Inflammatory macrophage treated with lipopolysaccharide for 1 hour (primary cell): ENCODE results near the gene NELFB.
A peak's percentile ranks its signal among the peaks of the same experiment; 100 is the strongest.

Experiments used
- DNase-seq, 2 donors: peaks; one replicate each; pipeline ENCODE4 v3.0.0-alpha.2; 2020 to 2022

The NELFB gene

DNA sequence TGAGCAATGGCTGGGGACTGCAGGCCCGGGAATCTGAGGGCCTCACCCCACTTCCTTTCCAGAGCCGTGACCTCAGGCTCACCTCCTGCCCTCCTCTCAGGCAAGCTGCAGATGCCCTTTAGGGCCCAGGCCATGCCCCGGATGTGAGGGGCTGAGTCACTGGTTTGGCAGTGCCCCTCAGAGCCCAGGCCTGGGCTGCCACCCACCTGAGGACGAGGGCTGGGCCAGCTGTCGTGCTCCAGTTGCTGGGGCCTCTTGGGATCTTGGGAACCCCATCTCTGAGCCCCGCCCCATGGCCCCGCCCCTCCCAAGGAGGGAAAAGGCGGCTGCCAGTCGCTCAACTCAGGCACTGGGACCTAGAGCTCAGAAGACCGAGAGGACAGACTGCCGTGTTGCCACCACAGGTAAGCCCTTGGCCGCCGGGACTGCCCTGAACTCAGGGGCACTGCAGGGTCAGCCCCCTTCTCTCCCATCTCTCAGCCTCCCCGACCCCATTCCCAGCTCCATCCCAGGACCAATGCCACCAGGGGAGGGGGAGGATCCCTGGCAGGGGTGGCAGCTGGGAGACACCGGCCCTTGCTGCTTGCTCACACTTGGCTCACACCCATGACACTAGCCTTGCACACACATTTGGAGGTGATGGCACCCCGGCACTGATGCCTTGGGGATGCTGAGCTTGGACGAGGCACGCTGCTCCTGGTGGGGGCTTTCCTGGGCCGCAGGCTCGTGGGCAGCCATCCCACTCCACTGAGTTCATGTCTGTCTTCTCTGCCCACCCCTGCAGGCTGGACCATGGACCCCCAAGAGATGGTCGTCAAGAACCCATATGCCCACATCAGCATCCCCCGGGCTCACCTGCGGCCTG lies 30.1 kb upstream of the NELFB start, which contains the start of gene CYSRT1:
TSS of gene CYSRT1 (plus strand) at position 345 of the 865 bp plus-strand sequence. CDS start at position 793, 448 bp downstream.
- peak in 1 of 2 donors; percentile 21 for DNase-seq

DNA sequence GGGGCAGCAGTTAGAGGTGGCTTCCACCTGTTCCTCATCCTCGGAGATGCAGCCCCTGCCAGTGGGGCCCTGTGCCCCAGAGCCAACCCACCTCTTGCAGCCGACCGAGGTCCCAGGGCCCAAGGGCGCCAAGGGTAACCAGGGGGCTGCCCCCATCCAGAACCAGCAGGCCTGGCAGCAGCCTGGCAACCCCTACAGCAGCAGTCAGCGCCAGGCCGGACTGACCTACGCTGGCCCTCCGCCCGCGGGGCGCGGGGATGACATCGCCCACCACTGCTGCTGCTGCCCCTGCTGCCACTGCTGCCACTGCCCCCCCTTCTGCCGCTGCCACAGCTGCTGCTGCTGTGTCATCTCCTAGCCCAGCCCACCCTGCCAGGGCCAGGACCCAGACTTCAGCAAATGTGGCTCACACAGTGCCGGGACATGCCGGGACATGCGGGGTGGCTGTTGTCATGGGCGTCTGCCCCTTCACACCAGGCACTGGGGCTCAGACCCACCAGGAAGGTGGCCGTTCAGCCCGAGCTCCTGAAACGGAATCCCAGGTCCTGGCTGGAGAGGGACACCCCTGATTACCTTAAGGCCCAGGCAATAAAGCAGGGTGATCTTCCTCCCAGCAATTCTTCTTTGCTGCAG lies 29.3 kb upstream of the NELFB start:
- DNase-seq, result no peak

DNA sequence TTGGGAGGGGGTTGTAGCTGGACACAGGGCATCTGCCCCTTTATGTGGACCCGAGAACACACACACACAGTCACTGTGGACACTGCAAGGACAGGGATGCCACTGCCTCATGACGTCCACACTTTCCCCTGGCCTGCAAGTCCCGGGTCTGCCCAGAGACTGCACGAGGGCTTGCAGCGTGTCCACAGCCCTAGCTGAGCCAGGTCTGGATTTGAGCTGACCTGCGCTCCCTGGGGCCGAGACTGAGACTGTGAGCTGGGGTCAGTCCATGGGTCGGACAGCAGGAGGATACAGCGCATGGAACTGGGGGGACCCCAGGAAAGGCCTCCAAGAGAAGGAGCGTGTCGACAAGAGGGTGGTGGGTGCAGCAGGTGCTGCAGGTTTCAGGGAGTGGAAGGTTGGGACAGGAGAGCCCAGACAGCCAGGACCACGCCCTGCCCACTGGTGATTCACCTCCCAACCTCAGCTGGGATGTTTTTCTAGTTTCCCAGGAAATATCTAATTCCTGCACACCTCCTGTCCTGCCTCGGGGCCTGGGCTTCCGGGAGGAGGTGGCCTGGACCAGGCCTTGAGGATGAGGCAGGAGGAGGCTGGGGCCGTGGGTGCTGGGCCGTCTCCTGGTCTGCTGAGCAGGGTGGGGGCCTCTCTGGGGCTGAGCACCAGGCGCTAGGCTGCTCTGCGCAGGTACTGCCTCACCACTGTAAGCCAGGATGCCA lies 28.6 kb upstream of the NELFB start:
- no peak for DNase-seq

DNA sequence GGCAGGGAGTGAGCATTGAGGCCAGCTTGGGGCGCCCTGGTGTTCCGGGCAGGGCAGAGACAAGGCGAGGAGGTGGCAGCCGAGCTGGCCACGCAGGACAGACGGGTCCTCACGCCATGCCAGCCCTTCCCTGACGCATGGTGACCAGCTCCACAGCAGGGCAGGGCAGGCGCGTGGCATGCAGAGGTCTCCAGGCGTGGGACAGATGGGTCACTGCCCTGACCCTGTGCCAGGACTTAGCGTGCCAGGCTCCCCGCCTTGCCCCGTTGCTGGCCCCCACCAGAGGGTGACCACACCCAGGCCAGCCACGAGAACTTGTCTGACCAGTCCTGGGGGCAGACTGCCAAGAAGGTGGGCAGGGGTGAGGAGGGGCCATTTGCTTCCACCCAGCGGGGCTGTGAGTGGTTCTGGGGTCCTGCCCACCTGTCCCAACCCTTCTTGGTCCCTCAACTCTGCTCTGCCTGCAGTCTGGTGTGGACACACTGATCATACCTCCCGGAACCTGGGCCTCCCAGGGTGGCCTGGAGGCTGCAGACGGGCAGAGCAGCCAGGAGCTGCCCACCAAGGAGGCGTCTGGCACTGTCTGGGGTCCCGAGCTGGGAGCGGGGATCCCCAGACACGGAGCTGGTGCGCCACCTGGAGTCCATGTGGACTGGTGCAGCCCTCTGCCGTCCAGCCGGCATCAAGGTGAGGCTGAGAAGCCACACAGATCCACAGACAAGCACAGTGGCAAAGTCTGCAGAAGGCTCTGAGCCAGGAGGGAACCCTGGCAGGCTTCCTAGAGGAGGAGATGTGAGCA lies 27.9 kb upstream of the NELFB start, which contains the start of gene RNF224:
TSS of gene RNF224 (plus strand) at position 449 of the 799 bp plus-strand sequence. CDS start 834 bp downstream, outside the sequence.
- DNase-seq, result peak; percentile 29 to 79

DNA sequence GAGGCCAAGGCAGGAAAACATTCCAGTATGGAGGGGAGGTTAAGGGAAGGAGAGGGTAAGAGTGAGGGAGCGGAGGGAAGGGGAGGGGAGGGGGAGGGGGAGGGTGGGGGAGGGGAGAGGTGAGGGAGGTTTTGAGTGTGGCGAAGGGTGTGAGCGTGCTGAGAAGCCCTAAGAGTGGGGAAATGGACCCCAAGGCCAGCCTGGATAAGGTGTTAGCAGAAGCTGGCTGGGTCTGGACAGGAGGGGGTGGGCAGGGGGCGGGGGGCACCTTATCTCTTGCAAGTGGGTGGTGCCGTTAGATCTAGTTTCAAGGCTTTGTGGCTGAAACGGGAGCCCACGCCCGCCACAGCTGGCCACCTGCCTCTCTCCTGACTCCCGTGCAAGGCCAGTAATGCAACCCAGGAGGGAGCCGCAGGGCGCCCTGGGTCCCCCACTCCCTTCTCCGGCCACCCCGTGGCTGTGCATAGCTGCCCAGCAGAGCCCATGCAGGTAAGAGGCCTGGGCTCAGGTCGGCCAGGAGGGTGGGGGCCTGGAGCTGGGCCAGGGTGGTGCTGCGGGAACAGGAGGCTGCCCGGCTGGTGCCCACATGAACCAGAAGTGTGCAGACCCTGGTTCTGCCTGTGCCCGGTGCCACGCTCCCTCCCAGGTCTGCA lies 27.1 kb upstream of the NELFB start:
- no peak for DNase-seq

DNA sequence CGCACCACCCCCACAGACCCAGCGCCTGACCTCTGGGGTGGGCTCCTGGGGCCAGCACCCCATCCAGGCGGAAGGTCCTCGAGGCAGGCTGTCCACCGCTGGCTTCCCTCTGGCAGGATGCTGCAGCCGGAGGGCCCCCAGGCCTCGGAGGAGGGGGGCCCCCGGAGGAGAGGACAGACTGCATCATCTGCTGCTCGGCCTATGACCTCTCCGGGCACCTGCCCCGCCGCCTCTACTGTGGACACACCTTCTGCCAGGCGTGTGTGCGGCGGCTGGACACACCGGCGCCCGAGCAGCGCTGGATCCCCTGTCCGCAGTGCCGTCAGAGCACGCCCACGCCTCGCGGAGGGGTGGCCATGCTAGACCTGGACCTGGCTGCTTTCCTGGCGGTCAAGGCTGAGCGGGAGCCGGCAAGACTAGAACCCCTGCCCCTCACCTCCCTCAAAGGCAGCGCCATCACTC lies 26.6 kb upstream of the NELFB start:
- DNase-seq, result no peak

DNA sequence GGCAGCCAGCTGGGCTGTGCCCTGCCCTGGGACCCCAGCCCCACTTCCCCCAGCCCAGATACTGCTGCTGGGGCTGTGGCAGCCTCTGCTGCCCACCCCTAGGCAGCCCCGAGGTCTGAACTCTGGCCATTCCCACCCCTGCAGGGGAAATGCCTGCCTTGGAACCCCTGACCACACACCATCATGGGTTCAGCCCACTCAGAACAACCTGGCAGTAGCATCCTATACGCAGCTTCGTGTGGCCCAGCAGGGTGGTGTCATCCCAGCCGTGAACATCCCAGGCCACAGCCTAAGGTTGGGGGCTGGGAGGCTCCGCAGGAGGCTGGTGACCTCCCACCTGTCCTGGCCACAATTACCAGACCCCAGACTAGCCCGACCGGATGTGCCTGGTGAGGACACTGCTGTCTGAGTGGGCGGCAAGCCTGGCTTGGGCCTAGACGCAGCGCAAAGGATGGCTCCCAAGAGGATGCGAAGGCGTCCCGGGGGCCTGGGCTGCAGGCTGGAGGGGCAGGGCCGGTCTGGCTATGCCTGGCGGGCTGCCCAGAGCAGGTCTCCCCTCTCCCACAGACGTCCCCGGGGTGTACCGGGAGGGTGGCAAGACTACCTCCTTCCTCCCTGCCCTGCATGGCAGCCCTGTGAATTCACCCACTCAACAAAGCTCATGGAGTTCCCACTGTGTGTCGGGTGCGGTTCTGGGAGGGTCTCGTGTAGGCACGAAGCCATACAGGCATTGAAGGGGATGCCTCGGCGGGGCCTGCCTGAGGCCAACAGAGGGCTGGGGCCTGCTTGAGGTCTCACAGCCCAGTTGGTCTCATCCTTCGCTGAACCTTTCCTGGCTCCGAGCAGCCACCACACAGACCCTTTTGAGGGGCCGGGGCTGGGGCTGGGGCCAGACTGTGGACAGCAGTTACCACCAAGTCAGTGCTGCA lies 25.9 kb upstream of the NELFB start:
- DNase-seq, result no peak

DNA sequence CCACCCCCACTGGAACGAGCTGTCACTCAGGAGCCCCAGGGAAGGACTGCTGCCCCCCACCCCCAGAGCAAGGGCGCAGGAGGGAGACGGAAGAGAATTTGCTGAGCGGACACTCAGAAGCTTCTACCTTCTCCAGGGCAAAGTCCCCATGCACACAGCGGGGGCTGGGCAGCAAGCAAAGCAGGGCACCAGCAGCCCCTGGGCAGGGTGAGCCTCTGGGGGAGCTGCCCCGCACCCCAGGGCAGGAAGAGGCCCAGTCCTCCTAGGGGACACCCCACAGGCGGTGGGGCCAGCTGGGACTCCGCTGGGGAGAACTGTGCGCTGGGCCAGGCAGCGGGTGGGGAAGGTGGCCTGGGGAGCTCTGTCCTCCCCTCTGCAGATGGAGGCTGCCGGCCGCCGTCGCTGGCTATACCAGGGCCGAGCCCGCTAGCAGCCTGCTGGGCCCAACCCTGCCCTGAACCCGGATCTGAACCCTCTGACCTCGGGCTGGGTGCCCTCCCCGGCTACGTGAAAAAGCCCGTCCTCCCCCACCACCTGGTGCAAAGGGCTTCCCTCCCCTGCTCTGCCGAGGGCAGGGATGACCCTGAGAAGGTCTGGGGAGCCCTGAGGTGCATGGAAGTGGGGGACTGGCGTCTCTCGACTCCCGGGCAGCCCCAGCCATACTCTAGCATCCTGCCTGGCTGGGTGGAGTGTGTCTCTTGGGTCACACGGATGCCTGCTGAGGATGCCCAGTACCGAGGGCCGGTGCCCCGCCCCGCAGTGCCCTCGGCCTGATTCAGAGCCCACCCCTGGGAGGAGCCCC lies 25.0 kb upstream of the NELFB start:
- DNase-seq, result no peak

DNA sequence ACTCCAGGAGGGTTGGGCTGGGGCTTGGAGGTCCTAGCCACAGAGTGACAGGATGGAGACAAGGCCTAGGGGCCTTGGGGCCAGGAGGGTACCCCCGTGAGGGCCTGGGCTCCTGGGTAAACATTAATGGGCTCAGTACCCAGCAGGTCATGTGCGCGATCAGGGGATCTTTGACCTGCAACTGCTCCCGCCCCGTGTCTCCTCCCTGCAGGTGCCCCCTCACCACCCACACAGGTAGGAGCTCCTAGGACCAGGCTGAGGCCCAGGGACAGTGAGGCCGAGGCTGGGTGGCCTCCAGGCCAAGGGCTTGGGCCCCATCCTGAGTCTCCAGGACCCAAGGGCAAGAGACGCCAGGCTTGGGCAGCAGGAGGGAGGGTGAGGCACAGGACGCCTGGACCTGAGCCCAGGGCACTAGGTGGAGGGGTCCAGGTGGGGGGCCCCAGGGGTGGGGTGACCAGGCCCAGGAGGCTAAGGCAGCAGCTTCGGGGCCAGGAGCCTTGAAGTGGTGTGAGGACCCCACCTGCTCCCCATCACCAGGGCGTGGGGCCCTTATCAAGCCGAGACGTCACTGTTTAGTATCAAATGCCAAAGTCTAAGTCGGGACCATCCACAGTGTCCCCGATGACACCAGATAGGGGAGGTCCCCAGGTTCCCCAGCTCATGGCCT lies 24.3 kb upstream of the NELFB start, which contains the start of gene SLC34A3:
TSS of gene SLC34A3 (plus strand) at position 197 of the 667 bp plus-strand sequence. CDS start 802 bp downstream, outside the sequence.
- DNase-seq, result no peak

DNA sequence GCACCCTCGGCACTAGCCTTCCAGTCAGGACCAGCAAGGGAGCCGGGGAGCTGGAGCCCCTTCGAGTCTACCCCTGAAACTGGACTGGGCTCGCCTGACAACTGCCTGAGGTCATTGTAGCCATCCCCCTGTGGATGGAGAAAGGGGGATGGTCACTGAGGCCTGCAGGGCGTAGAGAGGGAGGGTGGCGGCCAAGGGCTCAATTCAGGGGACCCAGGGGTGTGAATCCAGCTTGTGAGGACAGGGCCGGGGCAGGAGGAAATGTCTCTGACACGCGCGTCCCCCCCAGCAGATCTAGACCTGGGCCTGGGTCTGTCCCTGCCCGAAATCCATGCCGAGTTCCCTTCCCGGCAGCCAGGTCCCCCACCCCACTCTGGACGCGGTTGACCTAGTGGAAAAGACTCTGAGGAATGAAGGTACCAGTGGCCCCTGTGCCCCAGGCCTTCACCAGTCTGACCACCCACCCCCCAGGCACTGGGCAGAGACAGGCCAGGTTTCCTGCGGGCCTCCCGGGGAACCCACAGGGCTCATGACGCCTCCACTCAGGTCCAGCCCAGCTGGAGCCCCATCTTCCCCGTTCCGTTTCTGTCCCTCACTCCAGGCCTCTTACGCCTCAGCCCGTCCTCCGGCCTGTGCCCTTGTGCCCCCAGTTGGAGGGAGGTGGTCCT lies 23.6 kb upstream of the NELFB start:
- DNase-seq, result no peak

DNA sequence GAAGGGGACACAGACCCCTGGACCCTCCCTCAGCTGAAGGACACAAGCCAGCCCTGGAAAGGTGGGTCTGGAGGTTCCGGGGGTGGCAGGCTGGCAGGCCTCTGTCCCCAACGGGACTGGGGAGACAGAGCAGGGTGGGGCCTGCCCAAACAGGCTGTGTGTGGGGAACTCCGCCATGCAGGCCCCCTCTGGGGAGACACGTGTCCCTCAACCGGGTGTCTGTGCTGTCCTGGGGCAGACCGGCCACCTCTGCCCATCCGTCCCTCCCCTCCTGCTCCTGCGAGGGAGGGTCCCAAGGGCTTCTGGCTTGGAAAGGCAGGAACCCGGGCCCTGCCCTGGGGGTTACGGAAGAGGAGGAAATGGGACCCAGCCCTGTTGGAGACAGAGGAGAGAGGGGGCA lies 23.0 kb upstream of the NELFB start:
- no peak for DNase-seq

DNA sequence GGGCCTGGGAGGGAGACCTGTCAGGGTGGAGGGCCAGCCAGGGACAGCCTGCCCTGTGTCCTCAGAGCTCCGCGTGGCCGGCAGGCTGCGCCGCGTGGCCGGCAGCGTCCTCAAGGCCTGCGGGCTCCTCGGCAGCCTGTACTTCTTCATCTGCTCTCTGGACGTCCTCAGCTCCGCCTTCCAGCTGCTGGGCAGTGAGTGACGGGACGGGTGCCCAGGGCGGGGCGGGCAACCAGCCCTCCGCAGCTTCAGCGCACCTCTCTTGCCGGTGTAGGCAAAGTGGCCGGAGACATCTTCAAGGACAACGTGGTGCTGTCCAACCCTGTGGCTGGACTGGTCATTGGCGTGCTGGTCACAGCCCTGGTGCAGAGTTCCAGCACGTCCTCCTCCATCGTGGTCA lies 22.6 kb upstream of the NELFB start:
- DNase-seq, result no peak

DNA sequence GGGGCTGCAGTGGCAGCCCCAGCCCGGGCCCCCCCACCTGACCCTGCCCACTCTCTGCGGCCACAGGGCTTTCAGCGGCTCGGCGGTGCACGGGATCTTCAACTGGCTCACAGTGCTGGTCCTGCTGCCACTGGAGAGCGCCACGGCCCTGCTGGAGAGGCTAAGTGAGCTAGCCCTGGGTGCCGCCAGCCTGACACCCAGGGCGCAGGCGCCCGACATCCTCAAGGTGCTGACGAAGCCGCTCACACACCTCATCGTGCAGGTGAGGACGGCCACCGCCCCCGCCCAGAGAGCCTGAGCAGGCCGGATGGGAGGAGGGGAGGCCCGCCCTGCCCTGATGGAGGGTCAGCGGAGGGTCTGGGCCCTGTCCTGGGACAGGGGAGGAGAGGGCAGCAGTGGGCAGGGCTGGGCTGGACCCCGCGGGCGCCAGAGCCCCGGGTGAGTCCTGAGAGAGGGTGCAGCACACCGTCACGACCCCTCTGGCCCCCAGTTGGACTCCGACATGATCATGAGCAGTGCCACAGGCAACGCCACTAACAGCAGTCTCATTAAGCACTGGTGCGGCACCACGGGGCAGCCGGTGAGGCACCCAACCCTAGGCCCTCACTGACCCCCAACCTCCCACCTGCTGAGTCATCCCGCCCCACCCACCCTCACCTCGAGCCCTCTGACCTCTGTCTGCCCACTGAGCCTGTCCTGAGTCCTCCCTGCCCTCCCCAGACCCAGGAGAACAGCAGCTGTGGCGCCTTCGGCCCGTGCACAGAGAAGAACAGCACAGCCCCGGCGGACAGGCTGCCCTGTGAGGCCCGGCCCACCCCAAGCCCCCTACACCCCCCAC lies 21.8 kb upstream of the NELFB start:
- no peak for DNase-seq

DNA sequence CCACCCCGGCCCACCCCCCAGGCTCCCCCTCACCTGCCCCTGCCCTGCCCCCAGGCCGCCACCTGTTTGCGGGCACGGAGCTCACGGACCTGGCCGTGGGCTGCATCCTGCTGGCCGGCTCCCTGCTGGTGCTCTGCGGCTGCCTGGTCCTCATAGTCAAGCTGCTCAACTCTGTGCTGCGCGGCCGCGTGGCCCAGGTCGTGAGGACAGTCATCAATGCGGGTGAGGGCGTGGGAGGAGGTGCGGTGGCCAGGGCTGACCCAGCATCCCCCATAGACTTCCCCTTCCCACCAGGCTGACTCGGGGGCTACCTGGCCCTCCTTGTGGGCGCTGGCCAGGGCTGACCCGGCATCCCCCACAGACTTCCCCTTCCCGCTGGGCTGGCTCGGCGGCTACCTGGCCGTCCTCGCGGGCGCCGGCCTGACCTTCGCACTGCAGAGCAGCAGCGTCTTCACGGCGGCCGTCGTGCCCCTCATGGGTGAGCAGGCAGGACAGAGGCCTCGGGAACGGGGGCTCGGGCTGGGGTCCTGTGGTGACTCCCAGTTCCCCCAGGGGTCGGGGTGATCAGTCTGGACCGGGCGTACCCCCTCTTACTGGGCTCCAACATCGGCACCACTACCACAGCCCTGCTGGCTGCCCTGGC lies 21.0 kb upstream of the NELFB start:
- DNase-seq, result no peak

DNA sequence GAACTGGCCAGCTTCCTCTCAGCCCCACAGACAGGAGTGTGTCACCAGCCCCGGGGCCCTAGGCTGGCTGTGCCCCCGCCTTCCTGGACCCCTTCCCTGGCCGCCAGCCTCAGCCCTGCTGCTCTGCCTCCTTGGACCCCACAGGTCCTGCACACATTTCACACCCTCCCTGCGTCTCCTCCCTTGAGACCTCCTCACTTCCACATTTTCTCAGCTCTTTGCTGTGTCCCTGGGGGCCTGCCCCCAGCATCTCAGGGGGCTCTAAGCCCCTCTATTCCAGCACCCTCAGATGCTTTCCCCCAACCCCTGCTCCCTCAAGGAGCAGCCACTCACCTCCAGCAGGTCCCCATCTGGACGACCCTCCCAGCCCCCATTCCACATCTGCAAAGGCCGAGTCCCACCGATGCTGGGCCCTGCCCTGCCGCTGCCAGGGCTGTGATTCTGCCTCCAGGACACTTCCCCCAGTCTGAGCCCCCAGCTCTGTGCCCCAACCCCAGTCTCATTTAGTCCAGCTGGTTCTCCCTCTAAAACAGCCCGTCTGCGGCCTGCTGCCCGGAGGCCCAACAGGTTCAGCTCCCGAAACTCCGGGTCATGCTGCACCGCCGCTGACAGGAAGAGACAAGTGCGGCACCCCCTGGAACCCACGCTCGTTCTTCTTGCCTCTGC lies 20.2 kb upstream of the NELFB start:
- DNase-seq, result no peak

DNA sequence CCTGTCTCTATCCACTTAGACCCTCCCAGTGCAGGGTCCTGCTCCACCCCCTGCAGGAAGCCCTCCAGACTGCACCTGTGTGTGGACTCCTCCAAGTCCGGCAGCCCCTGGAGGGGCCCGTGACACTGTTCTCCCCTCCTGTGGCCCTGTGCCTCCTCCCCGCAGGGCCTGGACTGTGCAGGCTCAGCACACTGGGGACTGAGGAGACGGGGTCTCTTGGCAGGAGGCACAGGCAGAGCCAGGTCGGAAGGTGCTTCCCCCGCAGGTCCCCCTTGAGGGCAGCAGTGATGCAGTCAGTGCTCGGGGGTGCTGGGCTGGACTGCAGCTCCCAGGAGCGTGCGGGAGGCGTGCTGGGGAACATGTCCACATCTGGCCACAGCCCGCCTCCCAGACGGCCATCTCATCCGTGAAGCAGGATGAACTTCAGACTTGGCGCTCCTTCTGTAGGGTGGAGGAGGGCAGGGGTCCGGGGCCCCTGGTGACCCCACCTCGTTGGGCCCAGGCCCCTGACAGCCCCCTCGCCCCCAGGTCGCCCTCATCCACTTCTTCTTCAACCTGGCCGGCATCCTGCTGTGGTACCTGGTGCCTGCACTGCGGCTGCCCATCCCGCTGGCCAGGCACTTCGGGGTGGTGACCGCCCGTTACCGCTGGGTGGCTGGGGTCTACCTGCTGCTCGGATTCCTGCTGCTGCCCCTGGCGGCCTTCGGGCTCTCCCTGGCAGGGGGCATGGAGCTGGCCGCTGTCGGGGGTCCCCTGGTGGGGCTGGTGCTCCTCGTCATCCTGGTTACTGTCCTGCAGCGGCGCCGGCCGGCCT lies 19.5 kb upstream of the NELFB start:
- no peak for DNase-seq
